OCI-M2 (cell line): ENCODE measurements around the gene SLX9.
"Not testable (repeated sequence)": the region's sequence is repeated elsewhere in the genome, so short reads cannot be mapped to it uniquely, and the experiment has no call there.

Experiments
- DNase-seq: peaks from one replicate; lab custom pipeline; 2025; ENCODE audit not compliant: unreplicated experiment; lab: John Stamatoyannopoulos, UW

Gene SLX9

DNA sequence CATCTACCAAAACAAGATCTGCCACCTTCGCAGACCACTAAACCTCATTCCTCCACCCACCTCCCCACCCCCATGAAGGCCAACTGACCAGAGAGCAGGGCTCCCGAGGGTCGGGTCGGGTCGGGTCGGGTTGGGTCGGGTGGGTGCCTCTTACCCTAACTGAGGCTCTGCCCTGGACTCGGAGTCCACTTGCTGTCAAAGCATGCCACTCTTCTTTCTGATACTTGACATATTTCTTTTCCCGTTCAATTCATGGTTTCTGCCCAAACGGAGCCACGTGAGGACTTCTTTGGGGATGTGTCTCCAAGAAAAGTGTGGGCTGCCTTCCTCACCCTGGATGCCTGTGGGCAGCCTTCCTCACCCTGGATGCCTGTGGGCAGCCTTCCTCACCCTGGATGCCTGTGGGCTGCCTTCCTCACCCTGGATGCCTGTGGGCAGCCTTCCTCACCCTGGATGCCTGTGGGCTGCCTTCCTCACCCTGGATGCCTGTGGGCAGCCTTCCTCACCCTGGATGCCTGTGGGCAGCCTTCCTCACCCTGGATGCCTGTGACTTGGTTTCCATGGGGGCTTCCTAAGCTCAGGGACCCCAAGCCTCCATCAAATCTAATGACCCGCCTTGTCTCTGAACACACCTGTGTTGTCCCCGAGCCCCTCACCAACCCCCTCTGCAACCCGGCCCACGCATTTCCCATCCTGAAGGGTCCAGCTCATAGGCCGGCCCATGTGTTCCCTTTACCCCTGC is 11.2 kb upstream of the SLX9 start:
- not testable (repeated sequence) for DNase-seq

DNA sequence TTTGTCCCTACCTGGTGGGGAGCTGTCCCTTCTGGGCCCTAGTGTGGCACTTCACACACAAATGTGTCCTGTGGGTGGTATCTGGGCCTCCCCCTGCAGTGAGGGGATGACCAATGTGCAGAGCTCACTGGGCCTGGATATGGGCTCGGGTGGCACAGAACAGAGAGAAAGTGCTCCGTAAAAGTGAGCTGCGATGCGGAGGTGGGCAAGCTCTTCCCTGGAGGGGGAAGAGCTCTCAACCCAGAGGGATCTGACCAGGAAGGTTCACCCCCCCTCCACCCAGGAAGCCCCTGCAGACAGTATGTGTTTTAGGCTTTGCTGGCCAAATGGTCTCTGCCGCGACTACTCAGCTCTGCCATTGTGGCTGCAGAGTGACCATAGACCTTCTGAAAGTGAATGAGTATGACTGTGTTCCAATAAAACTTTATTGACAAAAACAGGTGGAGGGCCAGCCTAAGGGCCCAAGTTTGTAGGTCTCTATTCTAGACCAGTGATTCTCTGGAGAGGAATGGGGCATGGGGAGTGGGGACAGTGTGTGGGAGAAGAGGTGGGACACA is 10.5 kb upstream of the SLX9 start:
- no peak for DNase-seq

DNA sequence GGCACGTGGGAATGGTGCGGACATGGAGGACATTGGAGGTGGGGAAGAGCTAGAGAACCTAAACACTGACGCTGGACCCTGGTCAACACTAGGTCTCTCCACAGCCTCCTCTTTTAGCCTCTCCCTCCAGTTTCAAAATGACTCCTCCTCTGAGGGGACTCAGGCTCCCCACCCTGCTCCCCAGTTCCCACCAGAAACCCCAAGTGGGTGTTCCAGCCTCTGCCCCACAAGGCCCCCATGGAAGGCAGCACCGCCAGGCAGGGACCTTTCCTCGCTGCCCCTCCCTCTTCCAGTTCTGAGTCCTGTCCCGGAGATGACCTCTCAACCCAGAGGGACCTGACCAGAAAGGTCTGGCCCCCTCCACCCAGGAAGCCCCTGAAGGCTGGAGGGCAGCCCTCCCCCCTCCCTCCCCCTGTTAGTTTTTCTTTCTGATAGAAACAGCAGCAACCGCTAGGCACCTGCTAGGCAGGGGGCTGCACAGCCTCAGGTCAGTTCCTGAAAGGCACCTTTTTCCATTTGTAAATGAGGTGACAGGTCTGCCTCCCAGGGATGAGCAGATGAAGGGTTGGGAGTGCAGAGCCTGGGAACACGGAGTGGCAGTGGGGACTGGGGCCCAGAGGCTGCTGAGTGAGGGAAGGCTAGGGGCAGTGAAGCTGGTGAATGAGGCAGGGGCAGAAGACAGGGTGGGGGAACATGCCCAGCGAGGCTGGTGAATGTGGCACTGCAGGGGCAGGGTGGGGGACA is 9.9 kb upstream of the SLX9 start:
- DNase-seq: no peak

DNA sequence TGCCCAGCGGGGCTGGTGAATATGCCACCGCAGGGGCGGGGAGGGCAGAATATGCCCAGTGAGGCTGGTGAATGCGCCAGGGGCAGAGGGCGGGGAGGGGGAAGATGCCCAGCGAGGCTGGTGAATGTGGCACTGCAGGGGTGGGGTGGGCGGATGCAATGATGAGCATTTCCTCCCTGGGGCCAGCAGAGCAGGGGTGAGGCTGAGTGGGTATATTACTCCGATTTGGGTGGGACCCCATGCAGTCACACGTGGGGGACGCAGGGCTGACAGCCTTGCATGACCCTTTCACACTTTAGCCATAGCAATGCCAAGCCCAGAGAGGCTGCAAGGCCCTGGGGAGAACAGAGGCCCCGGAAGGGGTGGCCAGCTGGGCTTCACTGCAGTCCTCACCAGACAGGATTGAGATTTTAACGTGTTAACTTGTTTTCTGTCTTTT is 9.3 kb upstream of the SLX9 start:
- no peak for DNase-seq

- no peak for DNase-seq
Observed at GRCh38 chr21:44931137-44931500, 8.7 kb upstream of the SLX9 start.

- DNase-seq: no peak
Observed at GRCh38 chr21:44931501-44932407, 8.1 kb upstream of the SLX9 start.

GRCh38 chr21:44932408-44933181 is 7.2 kb upstream of the SLX9 start:
- DNase-seq: no peak

GRCh38 chr21:44933199-44933917 is 6.5 kb upstream of the SLX9 start:
- DNase-seq: no peak

DNA sequence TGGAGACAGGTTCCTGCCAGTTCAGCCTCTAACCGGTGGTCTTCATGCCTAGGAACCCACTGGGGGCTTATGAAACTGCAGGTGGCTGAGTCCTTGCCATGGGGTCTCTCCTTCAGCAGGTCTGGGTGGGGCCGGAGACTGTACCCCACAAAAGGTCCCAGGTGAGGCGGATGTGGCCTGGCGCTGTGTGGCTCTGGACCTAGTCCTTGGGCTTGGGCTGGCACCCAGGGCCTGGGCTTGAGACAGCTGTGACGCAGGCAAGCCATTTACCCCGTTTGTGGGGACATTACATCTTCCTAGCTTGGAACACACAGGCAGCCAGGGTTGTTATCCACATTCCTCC is 5.9 kb upstream of the SLX9 start:
- DNase-seq: no peak

DNA sequence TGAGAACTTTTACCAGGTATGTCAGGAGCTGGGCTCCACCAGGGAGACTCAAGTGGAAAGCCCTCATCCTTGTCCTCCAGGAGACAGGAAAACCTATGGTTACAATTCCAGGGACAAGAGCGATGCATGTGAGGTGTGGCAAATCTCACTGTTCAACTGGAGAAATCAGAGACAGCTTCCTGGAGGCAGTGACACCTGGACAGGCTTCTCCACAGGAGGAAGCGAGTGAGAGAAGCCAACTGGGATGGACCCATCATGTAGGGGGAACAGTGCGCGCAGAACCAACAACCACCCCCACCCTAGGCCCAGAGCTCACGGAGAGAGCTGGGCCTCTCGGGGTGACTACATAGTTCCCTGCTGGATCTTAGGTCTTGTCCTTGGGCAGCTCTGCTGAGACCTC is 5.6 kb upstream of the SLX9 start:
- DNase-seq: no peak

GRCh38 chr21:44934797-44935532 is 4.9 kb upstream of the SLX9 start:
- no peak for DNase-seq

- no peak for DNase-seq
Observed at GRCh38 chr21:44935533-44935927, 4.3 kb upstream of the SLX9 start.

DNA sequence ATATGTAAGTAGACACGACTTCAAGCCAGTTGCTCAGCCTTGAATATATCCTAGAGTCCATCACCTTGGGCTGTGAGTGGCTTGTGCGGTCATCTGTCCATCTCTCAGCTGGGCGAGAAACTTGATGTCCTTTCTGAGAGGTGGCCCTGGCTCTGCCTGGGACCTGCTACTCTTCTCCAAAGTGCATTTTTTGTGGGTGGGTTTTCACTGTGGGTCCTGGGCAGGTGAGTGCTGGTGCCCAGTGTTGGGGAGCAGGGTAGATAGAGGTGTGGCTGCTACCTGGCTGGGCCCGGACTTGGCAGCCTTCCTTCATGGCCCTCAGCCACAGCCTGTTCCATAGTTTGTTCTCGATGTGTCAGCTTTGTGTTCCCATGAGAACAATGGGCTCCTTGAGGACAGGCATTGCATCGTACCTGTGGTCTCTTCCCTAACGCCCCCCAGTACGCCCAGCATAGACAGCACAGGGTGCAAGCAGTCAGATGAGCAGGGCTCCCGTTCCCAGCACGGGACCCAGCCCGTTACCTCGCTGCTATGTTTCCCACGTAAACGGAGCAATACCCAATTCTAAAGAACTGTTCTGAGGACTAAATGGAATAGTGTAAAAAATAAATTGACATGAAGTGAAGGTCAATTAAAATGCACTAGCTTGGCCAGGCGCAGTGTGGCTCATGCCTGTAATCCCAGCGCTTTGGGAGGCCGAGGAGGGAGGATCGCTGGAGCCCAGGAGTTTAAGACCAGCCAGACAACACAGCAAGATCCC is 877 bp upstream of the SLX9 start:
- DNase-seq: no peak

- no peak for DNase-seq
Observed at GRCh38 chr21:44940116-44940631, 345 bp downstream of the SLX9 start.

GRCh38 chr21:44941567-44941966 is 1.7 kb downstream of the SLX9 start:
- DNase-seq: no peak

DNA sequence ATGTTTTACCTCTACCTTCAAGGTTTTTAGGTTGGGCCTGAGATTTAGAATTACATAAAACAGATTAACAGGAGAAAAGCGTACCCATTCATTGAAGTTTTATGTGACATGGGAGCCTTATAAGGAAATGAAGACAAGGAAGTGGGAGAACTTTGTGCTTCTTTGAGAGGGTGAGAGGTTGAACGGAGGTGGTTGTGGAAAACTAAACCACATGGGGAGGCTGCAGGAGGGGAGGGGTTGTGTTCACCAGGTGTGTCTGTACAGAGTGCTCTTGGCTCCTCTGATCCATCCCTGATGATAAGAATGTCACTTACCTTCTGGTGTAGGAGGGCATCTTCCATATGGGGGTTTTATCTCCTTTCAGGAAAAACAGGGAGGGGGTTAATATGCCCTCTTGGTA is 2.7 kb downstream of the SLX9 start:
- DNase-seq: no peak

DNA sequence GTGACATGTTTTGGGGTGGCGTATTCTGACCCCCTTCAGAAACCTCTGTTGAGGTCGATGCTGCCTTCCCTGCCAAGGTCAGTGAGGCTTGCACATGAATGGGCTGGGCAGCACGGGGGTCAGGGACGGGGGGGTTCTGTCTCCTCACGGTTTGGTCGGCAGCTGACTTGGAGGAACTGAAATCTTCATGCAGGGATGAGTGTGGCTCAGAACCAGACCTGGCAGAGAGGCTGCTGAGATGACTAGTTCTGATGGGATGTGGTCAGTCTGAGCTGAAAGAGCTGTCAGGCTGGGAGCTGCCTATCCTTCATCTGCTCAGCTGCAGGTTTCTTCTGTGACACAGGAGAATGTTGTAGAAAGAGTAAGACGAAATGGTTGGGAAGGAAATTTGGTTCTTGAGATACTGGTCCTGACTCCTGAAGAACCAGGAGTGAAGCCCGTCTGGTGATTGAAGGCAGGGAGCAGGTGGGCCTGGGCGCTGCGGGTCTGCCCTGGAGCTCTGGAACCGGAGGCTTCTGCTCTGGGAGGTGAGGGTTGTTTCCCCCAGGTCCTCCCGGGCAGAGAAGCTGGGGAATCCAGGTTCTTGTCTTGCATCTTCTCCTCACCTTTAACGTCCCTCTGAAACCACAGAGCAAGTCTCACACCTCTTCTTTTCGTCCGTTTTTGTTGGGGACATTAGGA is 3.3 kb downstream of the SLX9 start:
- no peak for DNase-seq
